Endothelial cell of umbilical vein (primary cell): ENCODE results near the gene GJA8. TPM values are rescaled to one million over a fixed set of nuclear protein-coding genes. Genes with fewer than 3 reads are reported as not detected.

Experiments
- BruUV-seq: library from RNA; stranded (reverse); fragments of 400-500 nt; replicated peaks from 2 replicates; lab custom pipeline; 2021; lab: Mats Ljungman, UMichigan
- CTCF ChIA-PET: fragments of 300-600, 350-600 bp; sonication (Branson Sonifier 250); formaldehyde crosslinking; loops from one replicate; lab custom pipeline; 2021; ENCODE audit warnings: antibody characterized with exemption, inconsistent platforms; lab: Charles Lee
- POLR2A ChIA-PET: fragments of 300-600, 350-600 bp; sonication (Branson Sonifier 250); formaldehyde crosslinking; loops from one replicate; lab custom pipeline; 2021; ENCODE audit warnings: antibody characterized with exemption, inconsistent platforms; lab: Charles Lee
- DNase-seq: peaks from one replicate; pipeline ENCODE4 v3.0.0-alpha.2; 2011; ENCODE audit warnings: low read depth, low spot score
- FAIRE-seq: peaks from 2 replicates; lab custom pipeline; 2011; peaks lifted over from hg19 to GRCh38; lab: Jason Lieb, UNC
- H2AFZ ChIP-seq: 2 replicates; pipeline ENCODE4 v1.6.0; 2012; ENCODE audit warnings: low read depth, low read length, control low read depth, inconsistent platforms
- H3K27ac ChIP-seq: 2 replicates; pipeline ENCODE4 v1.5.1; 2011; ENCODE audit warnings: low read depth, mild to moderate bottlenecking, control low read depth, low read length, moderate library complexity; ENCODE audit not compliant: insufficient read depth
- H3K27me3 ChIP-seq, 2 experiments: 2 replicates each; pipeline versions ENCODE4 v1.6.0 to v1.6.1; 2011; ENCODE audit warnings: low read length in 2 of 2, mixed read lengths in 1 of 2; ENCODE audit not compliant: control insufficient read depth in 2 of 2, insufficient read depth in 2 of 2
- H3K36me3 ChIP-seq, 2 experiments: 2 replicates in 1 of 2; 3 replicates in 1 of 2; pipeline ENCODE4 v1.5.1; 2011; ENCODE audit warnings: low read length in 2 of 2, mild to moderate bottlenecking in 1 of 2, moderate library complexity in 1 of 2; ENCODE audit not compliant: control insufficient read depth in 2 of 2, insufficient read depth in 2 of 2; ENCODE audit errors: extremely low read depth in 1 of 2
- H3K4me1 ChIP-seq: 3 replicates; pipeline ENCODE4 v1.5.1; 2011; ENCODE audit warnings: mild to moderate bottlenecking, low read length; ENCODE audit not compliant: control insufficient read depth, insufficient read depth; ENCODE audit errors: extremely low read depth
- H3K4me2 ChIP-seq: 2 replicates; pipeline ENCODE4 v1.6.1; 2011; ENCODE audit warnings: low read length, control low read depth, mixed read lengths; ENCODE audit not compliant: insufficient read depth
- H3K4me3 ChIP-seq, 3 experiments: fragments of 200-600 bp in 1 of 3; sonication (generic), shearing (Covaris generic) in 1 of 3; replicated peaks in 1 of 3; 2 replicates each; pipeline ENCODE4 v1.5.1; 2011 to 2016; ENCODE audit warnings: control low read depth in 3 of 3, low read length in 3 of 3, mild to moderate bottlenecking in 2 of 3, inconsistent platforms in 1 of 3, low read depth in 1 of 3, moderate library complexity in 1 of 3; ENCODE audit not compliant: insufficient read depth in 1 of 3
- H3K79me2 ChIP-seq: 2 replicates; pipeline ENCODE4 v1.6.0; 2012; ENCODE audit warnings: low read length, inconsistent platforms; ENCODE audit not compliant: control insufficient read depth, insufficient read depth
- H3K9ac ChIP-seq: replicated peaks from 2 replicates; pipeline ENCODE3; 2011; ENCODE audit warnings: low read length, control low read depth; ENCODE audit not compliant: insufficient read depth; ENCODE audit errors: extremely low read depth
- H3K9me1 ChIP-seq: replicated peaks from 3 replicates; pipeline ENCODE4 v1.6.0; 2011; ENCODE audit warnings: mild to moderate bottlenecking, low read length; ENCODE audit not compliant: control insufficient read depth, insufficient read depth; ENCODE audit errors: extremely low read depth
- H3K9me3 ChIP-seq: replicated peaks from 2 replicates; pipeline ENCODE4 v1.5.1; 2012; ENCODE audit warnings: low read length, inconsistent platforms; ENCODE audit not compliant: control insufficient read depth, insufficient read depth
- H4K20me1 ChIP-seq: replicated peaks from 2 replicates; pipeline ENCODE3; 2011; ENCODE audit warnings: mild to moderate bottlenecking, low read length; ENCODE audit not compliant: control insufficient read depth, insufficient read depth; ENCODE audit errors: extremely low read depth
- FOS ChIP-seq: IDR thresholded peaks from 2 replicates; pipeline ENCODE4 v1.6.1; 2011; ENCODE audit warnings: mild to moderate bottlenecking, low read length, moderate library complexity, borderline replicate concordance; ENCODE audit not compliant: insufficient read depth
- GATA2 ChIP-seq: IDR thresholded peaks from 2 replicates; pipeline ENCODE4 v1.7.0; 2011; ENCODE audit warnings: low read depth, mild to moderate bottlenecking, moderate library complexity, mixed read lengths, low read length; ENCODE audit not compliant: insufficient read length, insufficient read depth
- MYC ChIP-seq: IDR thresholded peaks from one replicate; pipeline ENCODE4 v1.6.1; 2011; ENCODE audit warnings: mild to moderate bottlenecking, low read depth, low read length
- POLR2A ChIP-seq: IDR thresholded peaks from 2 replicates; pipeline ENCODE4 v1.6.1; 2012; ENCODE audit warnings: low read depth, mild to moderate bottlenecking, control low read depth, low read length
- POLR2AphosphoS5 ChIP-seq: IDR thresholded peaks from 2 replicates; pipeline ENCODE4 v1.6.1; 2012; ENCODE audit warnings: low read depth, mild to moderate bottlenecking, control low read depth, low read length, moderate library complexity; ENCODE audit not compliant: insufficient read depth
- dilution Hi-C: fragments of 300-500 bp; cut with MboI; formaldehyde crosslinking; loops from one replicate; pipeline ENCODE4 v1.15.0; 2019; ENCODE audit warnings: low sequenced_read_pairs; ENCODE audit not compliant: extremely low pct_ligation_motif_present
- intact Hi-C: fragments of 100-400 bp; cut with micrococcal nuclease; formaldehyde crosslinking; loops from one replicate; pipeline ENCODE4 v1.10.0; 2022
- polyA plus RNA-seq, 4 experiments: library from polyadenylated mRNA; depleted of rRNA in 3 of 4; stranded (reverse) in 3 of 4; unstranded in 1 of 4; fragments of >200 nt; gene quantifications; 2 replicates each; pipeline versions ENCODE4 v1.2.1 to v1.2.3, GENCODE V29; 2011 to 2012; ENCODE audit warnings: missing spikeins in 1 of 4
- total RNA-seq: library from RNA; stranded (reverse); gene quantifications from 2 replicates; pipeline ENCODE4 v1.2.3, GENCODE V29; 2021
- TF ChIP-seq, protein P1 (sequence below), 2 donors: IDR thresholded peaks; 1 replicate in 1 of 2; 2 replicates in 1 of 2; pipeline ENCODE4 v1.5.1; 2011; ENCODE audit warnings: low read length in 2 of 2, mild to moderate bottlenecking in 2 of 2, moderate library complexity in 2 of 2, control low read depth in 1 of 2, inconsistent platforms in 1 of 2, low read depth in 1 of 2; ENCODE audit not compliant: insufficient read depth in 1 of 2; ENCODE audit errors: extremely low read depth in 1 of 2
- TF ChIP-seq, protein P2 (sequence below): IDR thresholded peaks from 2 replicates; pipeline ENCODE4 v1.6.1; 2011; ENCODE audit not compliant: insufficient read depth, insufficient read length

The GJA8 gene
- total and polyA plus RNA-seq, 2 donors (not counting 3 experiments of a cell fraction or from before 2014, with no cell fraction given), result not detected

DNA sequence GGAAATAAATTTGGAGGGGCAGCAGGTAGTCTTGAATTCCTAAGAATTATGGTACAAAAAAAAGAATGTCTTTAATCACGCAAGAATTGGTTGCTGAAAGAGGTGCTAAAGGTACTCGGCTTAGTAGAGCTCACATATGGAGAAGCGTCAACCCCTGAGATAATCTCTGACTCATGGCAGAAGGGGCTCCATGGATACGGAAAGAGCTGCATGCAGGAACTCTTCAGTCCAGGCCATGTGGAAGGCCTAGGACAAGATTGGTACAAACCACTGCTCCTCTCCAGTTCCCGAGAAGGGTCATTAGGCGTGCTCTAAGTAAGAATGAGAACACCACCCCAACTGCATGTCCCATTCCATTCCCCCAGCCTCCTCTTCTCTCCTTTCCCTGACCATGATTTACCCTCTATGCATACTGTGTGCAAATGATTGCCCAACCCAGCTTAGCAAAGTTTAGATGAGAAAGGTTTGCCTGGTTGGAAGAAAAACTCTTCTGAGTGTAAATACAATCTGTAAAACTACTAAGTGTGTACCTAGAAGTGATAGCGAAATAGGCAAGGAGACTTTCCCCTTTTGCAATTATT is 10.9 kb downstream of the GJA8 start:
- DNase-seq, result no peak
- dilution Hi-C loops, result no loop called here
- no TSS peak for BruUV-seq
- Histone ChIP-seq H4K20me1 (no peaks in the 10 kb centered on the region), H3K9me1 (no peaks in the 10 kb centered on the region), H3K4me1 (no peaks in the 10 kb centered on the region), H3K27me3 (peaks cover 13 to 32% of the 10 kb centered on the region in 2 experiments), H3K27ac (no peak overlapping the region), H3K4me3 (no peak overlapping the region), H3K9ac (no peak overlapping the region), H3K79me2 (no peaks in the 10 kb centered on the region), H2AFZ (no peak overlapping the region), H3K36me3 (no peaks in the 10 kb centered on the region), H3K9me3 (no peaks in the 10 kb centered on the region), H3K4me2 (no peak overlapping the region)
- POLR2A ChIA-PET, result no interaction called here
- no peak for FAIRE-seq
- CTCF ChIA-PET, result interaction anchor here (2.5 kb wide), 1 partner anchor 21 kb away, joined by 8 read pairs; no protein-coding TSS in a partner anchor
- TF ChIP-seq GATA2, result no peak
- intact Hi-C loops, result no loop called here

DNA sequence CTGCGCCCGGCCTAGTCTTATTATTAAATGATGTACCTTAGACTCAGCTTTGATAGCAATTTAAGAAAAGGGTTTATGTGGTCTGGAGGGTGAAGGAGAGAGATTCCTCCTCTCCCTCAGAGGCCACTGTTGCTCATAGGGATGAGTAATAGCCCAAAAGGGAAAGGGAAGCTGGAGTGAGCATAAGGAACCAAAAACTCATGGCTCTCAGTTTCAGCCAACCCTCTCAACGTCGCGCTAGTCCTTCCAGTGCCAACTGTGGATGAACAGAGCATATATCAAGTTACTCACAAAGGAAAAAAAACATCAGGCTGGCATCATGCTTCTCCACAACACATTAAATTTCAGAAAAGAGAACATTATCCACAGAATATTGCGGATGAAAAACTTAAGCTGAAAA is 17.3 kb downstream of the GJA8 start:
- Histone ChIP-seq H3K9ac (no peak overlapping the region), H3K4me1 (no peaks in the 10 kb centered on the region), H3K27me3 (peaks cover 6 to 9% of the 10 kb centered on the region in 2 experiments), H3K4me3 (no peak overlapping the region), H3K9me3 (no peaks in the 10 kb centered on the region), H3K9me1 (no peaks in the 10 kb centered on the region), H3K27ac (no peak overlapping the region), H2AFZ (no peak overlapping the region), H3K4me2 (no peak overlapping the region), H4K20me1 (no peaks in the 10 kb centered on the region), H3K79me2 (no peaks in the 10 kb centered on the region), H3K36me3 (no peaks in the 10 kb centered on the region)
- intact Hi-C loops (no loop called here), dilution Hi-C loops (no loop called here)
- TF ChIP-seq FOS (no peak), POLR2AphosphoS5 (no peak), GATA2 (no peak), POLR2A (no peak), MYC (no peak)
- TF ChIP-seq, protein P1, sequence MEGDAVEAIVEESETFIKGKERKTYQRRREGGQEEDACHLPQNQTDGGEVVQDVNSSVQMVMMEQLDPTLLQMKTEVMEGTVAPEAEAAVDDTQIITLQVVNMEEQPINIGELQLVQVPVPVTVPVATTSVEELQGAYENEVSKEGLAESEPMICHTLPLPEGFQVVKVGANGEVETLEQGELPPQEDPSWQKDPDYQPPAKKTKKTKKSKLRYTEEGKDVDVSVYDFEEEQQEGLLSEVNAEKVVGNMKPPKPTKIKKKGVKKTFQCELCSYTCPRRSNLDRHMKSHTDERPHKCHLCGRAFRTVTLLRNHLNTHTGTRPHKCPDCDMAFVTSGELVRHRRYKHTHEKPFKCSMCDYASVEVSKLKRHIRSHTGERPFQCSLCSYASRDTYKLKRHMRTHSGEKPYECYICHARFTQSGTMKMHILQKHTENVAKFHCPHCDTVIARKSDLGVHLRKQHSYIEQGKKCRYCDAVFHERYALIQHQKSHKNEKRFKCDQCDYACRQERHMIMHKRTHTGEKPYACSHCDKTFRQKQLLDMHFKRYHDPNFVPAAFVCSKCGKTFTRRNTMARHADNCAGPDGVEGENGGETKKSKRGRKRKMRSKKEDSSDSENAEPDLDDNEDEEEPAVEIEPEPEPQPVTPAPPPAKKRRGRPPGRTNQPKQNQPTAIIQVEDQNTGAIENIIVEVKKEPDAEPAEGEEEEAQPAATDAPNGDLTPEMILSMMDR (IDR thresholded peaks at IDR 0.05; ENCODE audit: extremely low read depth in 1 of 2, insufficient read depth in 1 of 2, low read depth in 1 of 2, low read length in 2 of 2), result no peak
- TF ChIP-seq, protein P2, sequence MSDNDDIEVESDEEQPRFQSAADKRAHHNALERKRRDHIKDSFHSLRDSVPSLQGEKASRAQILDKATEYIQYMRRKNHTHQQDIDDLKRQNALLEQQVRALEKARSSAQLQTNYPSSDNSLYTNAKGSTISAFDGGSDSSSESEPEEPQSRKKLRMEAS, result no peak
- ChIA-PET CTCF (interaction anchor here (1.8 kb wide), 1 partner anchor 27 kb away, joined by 3 read pairs; no protein-coding TSS in a partner anchor), POLR2A (no interaction called here)
- no TSS peak for BruUV-seq
- no peak for FAIRE-seq
- DNase-seq, result no peak
